ENCODE data around the gene AFF1. TPM values are rescaled to one million over a fixed set of nuclear protein-coding genes. Genes with fewer than 3 reads are reported as not detected.

Gene AFF1
- total RNA-seq, 1 experiment from 2014 or later, result 93.4 TPM

DNA sequence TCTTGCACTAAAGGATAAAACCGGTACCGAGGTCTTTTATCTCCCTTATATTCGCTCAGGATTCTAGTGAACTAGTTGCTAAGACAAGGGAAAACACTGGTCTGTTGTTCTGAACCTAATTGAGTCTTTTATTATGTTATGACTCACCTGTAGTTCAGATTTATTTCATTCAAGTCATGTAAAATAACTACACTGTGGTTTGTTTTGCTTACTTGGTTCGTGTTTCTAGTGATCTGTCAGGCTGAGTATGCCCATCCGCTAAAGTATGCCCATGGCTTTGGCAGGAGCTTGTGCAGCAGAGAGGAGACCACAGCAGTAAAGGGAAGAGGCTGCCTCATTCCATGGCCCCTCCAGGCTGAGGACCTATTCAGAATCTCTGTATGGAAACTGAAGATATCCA, 126.1 kb downstream of the AFF1 start (continued):
- TF ChIP-seq, protein P1, sequence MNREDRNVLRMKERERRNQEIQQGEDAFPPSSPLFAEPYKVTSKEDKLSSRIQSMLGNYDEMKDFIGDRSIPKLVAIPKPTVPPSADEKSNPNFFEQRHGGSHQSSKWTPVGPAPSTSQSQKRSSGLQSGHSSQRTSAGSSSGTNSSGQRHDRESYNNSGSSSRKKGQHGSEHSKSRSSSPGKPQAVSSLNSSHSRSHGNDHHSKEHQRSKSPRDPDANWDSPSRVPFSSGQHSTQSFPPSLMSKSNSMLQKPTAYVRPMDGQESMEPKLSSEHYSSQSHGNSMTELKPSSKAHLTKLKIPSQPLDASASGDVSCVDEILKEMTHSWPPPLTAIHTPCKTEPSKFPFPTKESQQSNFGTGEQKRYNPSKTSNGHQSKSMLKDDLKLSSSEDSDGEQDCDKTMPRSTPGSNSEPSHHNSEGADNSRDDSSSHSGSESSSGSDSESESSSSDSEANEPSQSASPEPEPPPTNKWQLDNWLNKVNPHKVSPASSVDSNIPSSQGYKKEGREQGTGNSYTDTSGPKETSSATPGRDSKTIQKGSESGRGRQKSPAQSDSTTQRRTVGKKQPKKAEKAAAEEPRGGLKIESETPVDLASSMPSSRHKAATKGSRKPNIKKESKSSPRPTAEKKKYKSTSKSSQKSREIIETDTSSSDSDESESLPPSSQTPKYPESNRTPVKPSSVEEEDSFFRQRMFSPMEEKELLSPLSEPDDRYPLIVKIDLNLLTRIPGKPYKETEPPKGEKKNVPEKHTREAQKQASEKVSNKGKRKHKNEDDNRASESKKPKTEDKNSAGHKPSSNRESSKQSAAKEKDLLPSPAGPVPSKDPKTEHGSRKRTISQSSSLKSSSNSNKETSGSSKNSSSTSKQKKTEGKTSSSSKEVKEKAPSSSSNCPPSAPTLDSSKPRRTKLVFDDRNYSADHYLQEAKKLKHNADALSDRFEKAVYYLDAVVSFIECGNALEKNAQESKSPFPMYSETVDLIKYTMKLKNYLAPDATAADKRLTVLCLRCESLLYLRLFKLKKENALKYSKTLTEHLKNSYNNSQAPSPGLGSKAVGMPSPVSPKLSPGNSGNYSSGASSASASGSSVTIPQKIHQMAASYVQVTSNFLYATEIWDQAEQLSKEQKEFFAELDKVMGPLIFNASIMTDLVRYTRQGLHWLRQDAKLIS (CRISPR knock-in tag; IDR thresholded peaks at IDR 0.05; ENCODE audit: borderline replicate concordance), result no peak
- TF ChIP-seq GABPB1 (CRISPR knock-in tag; IDR thresholded peaks at IDR 0.05), result no peak
- TF ChIP-seq GTF2I (CRISPR knock-in tag; conservative IDR thresholded peaks at IDR 0.05), result no peak

DNA sequence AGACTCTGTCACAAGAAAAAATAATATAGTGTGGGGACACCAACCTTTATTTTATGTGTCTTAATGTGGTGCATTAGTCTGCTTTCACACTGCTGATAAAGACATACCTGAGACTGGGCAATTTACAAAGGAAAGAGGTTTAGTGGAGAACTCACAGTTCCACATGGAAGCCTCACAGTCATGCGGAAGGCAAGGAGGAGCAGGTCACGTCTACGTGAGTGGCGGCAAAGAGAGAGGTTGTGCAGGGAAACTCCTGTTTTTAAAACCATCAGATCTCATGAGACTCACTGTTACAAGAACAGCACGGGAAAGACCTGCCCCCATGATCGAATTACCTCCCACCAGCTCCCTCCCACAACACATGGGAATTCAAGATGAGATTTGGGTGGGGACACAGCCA, 130.2 kb downstream of the AFF1 start:
- DNase-seq (ENCODE audit: low spot score) (no peak), ATAC-seq (no peak)
- H3K36me3 Mint-ChIP-seq, result peaks cover 7% of the 10 kb centered on the region; the same call in 1 of the 2 replicates
- H3K4me1 Mint-ChIP-seq, result peaks cover 29% of the 10 kb centered on the region
- TF ChIP-seq ZNF121 (CRISPR knock-in tag; IDR thresholded peaks at IDR 0.05) (no peak), ELF4 (CRISPR knock-in tag; IDR thresholded peaks at IDR 0.05; ENCODE audit: low read depth) (no peak)
- no peaks in the 10 kb centered on the region for H3K9me3 Mint-ChIP-seq
- POLR2A ChIA-PET, result interaction anchor here (0.6 to 0.7 kb wide), 2 partner anchors 29 to 113 kb away, joined by 3 to 5 read pairs; no protein-coding TSS in a partner anchor
- H3K4me3 Mint-ChIP-seq, result no peak overlapping the region
- peak overlapping the region; percentile 14; the same call in 1 of the 2 replicates for H3K27ac Mint-ChIP-seq
- CTCF ChIA-PET, result interaction anchor here (0.6 kb wide), 1 partner anchor 54 kb away, joined by 3 read pairs; no protein-coding TSS in a partner anchor
- no peaks in the 10 kb centered on the region for H3K27me3 Mint-ChIP-seq (ENCODE audit: low read depth)

DNA sequence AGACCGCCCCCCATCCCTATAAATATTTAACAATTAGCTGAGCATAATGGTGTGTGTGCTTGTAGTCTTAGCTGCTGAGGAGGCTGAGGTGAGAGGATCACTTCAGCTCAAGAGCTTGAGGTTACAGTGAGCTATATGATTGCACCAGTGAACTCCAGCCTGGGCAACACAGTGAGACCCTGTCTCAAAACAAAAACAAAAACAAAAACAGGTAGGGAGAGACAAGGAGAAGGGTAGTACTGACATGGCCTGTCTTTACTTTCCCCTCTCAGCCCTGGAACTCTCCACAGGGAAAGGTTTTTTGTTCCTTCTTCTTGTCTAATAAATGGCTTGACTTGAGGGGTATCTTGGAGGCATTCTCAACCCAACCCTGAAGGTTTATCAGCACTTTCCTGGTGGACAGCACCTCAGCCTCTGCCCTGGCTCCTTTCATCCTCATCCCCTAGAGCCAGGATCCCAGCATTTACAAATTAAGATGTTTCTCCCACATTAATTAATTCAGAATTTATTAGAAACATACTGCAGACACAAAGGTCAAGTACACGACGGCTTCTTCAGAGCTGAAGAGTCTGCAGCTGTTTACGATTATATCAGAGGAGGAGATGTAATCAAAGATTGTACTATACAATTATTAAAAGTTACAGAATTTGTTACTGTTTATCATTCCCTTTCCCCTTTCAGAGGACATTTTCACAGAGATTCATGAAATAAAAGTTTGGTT, 131.8 kb downstream of the AFF1 start:
- DNase-seq (ENCODE audit: low spot score), result no peak
- TF ChIP-seq NR1H2 (CRISPR knock-in tag; IDR thresholded peaks at IDR 0.05), result no peak
- TF ChIP-seq, protein P2, sequence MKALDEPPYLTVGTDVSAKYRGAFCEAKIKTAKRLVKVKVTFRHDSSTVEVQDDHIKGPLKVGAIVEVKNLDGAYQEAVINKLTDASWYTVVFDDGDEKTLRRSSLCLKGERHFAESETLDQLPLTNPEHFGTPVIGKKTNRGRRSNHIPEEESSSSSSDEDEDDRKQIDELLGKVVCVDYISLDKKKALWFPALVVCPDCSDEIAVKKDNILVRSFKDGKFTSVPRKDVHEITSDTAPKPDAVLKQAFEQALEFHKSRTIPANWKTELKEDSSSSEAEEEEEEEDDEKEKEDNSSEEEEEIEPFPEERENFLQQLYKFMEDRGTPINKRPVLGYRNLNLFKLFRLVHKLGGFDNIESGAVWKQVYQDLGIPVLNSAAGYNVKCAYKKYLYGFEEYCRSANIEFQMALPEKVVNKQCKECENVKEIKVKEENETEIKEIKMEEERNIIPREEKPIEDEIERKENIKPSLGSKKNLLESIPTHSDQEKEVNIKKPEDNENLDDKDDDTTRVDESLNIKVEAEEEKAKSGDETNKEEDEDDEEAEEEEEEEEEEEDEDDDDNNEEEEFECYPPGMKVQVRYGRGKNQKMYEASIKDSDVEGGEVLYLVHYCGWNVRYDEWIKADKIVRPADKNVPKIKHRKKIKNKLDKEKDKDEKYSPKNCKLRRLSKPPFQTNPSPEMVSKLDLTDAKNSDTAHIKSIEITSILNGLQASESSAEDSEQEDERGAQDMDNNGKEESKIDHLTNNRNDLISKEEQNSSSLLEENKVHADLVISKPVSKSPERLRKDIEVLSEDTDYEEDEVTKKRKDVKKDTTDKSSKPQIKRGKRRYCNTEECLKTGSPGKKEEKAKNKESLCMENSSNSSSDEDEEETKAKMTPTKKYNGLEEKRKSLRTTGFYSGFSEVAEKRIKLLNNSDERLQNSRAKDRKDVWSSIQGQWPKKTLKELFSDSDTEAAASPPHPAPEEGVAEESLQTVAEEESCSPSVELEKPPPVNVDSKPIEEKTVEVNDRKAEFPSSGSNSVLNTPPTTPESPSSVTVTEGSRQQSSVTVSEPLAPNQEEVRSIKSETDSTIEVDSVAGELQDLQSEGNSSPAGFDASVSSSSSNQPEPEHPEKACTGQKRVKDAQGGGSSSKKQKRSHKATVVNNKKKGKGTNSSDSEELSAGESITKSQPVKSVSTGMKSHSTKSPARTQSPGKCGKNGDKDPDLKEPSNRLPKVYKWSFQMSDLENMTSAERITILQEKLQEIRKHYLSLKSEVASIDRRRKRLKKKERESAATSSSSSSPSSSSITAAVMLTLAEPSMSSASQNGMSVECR (CRISPR knock-in tag; IDR thresholded peaks at IDR 0.05; ENCODE audit: borderline replicate concordance), result 0 out of 2 replicates have a peak, but pooled peaks have one; percentile 43
- TF ChIP-seq NFYB (CRISPR knock-in tag; conservative IDR thresholded peaks at IDR 0.05; ENCODE audit: low read depth), result no peak
- TF ChIP-seq JAZF1 (CRISPR knock-in tag; IDR thresholded peaks at IDR 0.05), result no peak
- TF ChIP-seq ZNF138 (CRISPR knock-in tag; conservative IDR thresholded peaks at IDR 0.05), result no peak
- no peak for TF ChIP-seq SP1 (CRISPR knock-in tag; conservative IDR thresholded peaks at IDR 0.05)
- 0 out of 2 replicates have a peak, but pooled peaks have one; percentile 25 for TF ChIP-seq GTF2I (CRISPR knock-in tag; conservative IDR thresholded peaks at IDR 0.05)
- peak; percentile 96 for TF ChIP-seq ZNF121 (CRISPR knock-in tag; IDR thresholded peaks at IDR 0.05)
- no peak for TF ChIP-seq SMAD3 (CRISPR knock-in tag; IDR thresholded peaks at IDR 0.05; ENCODE audit: borderline replicate concordance)
- H3K9me3 Mint-ChIP-seq, result peaks cover under 1% of the 10 kb centered on the region; the same call in 1 of the 2 replicates
- CTCF ChIA-PET, result no interaction called here
- peaks cover 4% of the 10 kb centered on the region; the same call in 1 of the 2 replicates for H3K36me3 Mint-ChIP-seq
- no peak overlapping the region for H3K27ac Mint-ChIP-seq
- POLR2A ChIA-PET, result interaction anchor here (1.3 kb wide), 1 partner anchor 56 kb away, joined by 5 read pairs; no protein-coding TSS in a partner anchor
- peaks cover 32% of the 10 kb centered on the region for H3K4me1 Mint-ChIP-seq
- ATAC-seq, result peak; percentile 59
- no peak overlapping the region for H3K4me3 Mint-ChIP-seq
- no peaks in the 10 kb centered on the region for H3K27me3 Mint-ChIP-seq (ENCODE audit: low read depth)

All from WTC11 (cell line).